ENCODE measurements around the gene PHYHD1.

GRCh38 chr9:128918921-128919320 is 1.9 kb upstream of the PHYHD1 start:
- TF ChIP-seq SMC3 (IDR thresholded peaks at IDR 0.05; ENCODE audit: low read depth, low read length) (no peak), POLR2A (IDR thresholded peaks at IDR 0.05; ENCODE audit: low read depth, low read length) (no peak), RAD21 (IDR thresholded peaks at IDR 0.05; ENCODE audit: low read length) (no peak), RFX5 (IDR thresholded peaks at IDR 0.05; ENCODE audit: low read depth, low read length) (no peak), CEBPB (IDR thresholded peaks at IDR 0.05; ENCODE audit: low read depth, low read length) (no peak), MXI1 (IDR thresholded peaks at IDR 0.05; ENCODE audit: borderline replicate concordance, low read depth, low read length) (no peak), FOS (IDR thresholded peaks at IDR 0.05; ENCODE audit: low read depth, low read length) (no peak)
- TF ChIP-seq, protein P1, sequence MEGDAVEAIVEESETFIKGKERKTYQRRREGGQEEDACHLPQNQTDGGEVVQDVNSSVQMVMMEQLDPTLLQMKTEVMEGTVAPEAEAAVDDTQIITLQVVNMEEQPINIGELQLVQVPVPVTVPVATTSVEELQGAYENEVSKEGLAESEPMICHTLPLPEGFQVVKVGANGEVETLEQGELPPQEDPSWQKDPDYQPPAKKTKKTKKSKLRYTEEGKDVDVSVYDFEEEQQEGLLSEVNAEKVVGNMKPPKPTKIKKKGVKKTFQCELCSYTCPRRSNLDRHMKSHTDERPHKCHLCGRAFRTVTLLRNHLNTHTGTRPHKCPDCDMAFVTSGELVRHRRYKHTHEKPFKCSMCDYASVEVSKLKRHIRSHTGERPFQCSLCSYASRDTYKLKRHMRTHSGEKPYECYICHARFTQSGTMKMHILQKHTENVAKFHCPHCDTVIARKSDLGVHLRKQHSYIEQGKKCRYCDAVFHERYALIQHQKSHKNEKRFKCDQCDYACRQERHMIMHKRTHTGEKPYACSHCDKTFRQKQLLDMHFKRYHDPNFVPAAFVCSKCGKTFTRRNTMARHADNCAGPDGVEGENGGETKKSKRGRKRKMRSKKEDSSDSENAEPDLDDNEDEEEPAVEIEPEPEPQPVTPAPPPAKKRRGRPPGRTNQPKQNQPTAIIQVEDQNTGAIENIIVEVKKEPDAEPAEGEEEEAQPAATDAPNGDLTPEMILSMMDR (conservative IDR thresholded peaks at IDR 0.05; ENCODE audit: low read depth, low read length), result no peak
